ENCODE data around the gene TBC1D12. TPM values are rescaled to one million over a fixed set of nuclear protein-coding genes. Genes with fewer than 3 reads are reported as not detected.

TBC1D12 gene
- total RNA-seq, 2 experiments from 2014 or later: 0.58 to 0.62 TPM

DNA sequence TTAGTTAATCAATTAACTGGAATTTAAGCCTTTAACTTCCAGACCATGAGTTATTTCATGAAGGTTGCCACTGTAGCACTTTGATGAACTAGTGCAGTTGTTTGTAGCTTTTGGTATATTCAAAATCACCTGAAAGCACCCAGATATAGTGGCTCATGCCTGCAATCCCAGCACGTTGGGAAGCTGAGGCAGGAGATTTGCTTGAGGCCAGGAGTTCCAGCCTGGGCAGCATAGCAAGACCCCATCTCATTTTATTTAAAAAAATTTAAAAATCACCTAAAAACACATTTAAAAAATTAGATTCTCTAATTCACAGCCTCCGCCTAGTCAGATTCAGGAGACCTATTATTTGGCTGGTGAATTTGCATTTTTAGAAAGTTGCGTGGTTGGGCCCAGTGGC is 9.0 kb downstream of the TBC1D12 start:
- H3K27me3 Mint-ChIP-seq: peaks cover 27% of the 10 kb centered on the region
- intact Hi-C loops (cut with micrococcal nuclease): no loop called here
- H3K4me1 Mint-ChIP-seq (ENCODE audit: low read depth): no peaks in the 10 kb centered on the region
- no peak overlapping the region for H3K4me3 Mint-ChIP-seq
- DNase-seq: no peak
- H3K36me3 Mint-ChIP-seq: no peaks in the 10 kb centered on the region
- ChIA-PET CTCF (no interaction called here), POLR2A (no interaction called here)
- H3K9me3 Mint-ChIP-seq: no peaks in the 10 kb centered on the region
- no peak overlapping the region for H3K27ac Mint-ChIP-seq

DNA sequence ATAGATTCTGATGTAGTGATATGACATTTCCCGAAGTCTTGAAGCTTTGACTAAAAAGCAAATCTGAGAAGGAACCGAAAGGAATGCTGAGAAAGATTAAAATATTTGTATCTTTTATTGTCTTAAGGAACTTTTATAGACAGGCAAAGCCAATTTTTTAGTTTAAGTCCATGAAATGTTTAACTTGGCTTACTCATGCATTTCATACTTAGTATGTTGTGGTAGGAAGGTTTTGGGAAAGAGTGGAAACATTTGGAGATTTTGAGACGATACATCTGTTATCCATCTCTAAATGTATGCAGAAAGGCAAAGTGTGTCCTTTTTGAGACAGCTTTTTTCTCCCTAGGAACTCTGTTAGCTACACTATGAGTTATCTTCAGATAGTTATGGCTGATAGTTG is 10.1 kb downstream of the TBC1D12 start:
- Mint-ChIP-seq H3K9me3 (no peaks in the 10 kb centered on the region), H3K4me1 (ENCODE audit: low read depth) (no peaks in the 10 kb centered on the region), H3K36me3 (no peaks in the 10 kb centered on the region), H3K27me3 (peaks cover 19% of the 10 kb centered on the region), H3K27ac (no peak overlapping the region), H3K4me3 (no peak overlapping the region)
- ChIA-PET POLR2A (no interaction called here), CTCF (interaction anchor here (1.5 kb wide), 1 partner anchor 9 kb away, joined by 3 read pairs; the partner anchor contains the start of gene TBC1D12)
- DNase-seq: no peak
- intact Hi-C loops (cut with micrococcal nuclease): no loop called here

DNA sequence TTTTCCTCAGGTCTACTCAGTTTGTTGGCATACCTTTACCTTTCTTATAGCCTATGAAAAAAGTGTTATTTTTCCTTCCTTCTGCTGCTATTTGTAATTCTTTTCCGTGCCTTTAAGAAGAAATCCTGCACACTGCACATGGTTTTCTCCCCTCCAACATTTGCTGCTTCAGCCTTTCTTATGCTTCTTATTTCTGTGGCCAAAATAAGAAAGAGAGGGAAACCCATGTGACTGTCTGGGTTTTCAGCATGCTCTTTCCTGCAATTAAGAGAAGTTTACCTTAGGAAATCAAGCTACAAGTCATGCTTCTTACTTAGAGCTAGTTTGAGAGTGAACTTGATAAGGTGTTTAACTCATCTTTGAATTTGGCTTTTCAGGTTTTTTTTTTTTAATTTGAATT is 11.0 kb downstream of the TBC1D12 start:
- CTCF ChIA-PET: interaction anchor here (1.5 kb wide), 1 partner anchor 10 kb away, joined by 3 read pairs; the partner anchor contains the start of gene TBC1D12
- intact Hi-C loops (cut with micrococcal nuclease): no loop called here
- H3K4me3 Mint-ChIP-seq: no peak overlapping the region
- H3K9me3 Mint-ChIP-seq: no peaks in the 10 kb centered on the region
- no peak for DNase-seq
- H3K4me1 Mint-ChIP-seq (ENCODE audit: low read depth): no peaks in the 10 kb centered on the region
- POLR2A ChIA-PET: no interaction called here
- H3K27ac Mint-ChIP-seq: no peak overlapping the region
- H3K27me3 Mint-ChIP-seq: peaks cover 16% of the 10 kb centered on the region
- no peaks in the 10 kb centered on the region for H3K36me3 Mint-ChIP-seq

DNA sequence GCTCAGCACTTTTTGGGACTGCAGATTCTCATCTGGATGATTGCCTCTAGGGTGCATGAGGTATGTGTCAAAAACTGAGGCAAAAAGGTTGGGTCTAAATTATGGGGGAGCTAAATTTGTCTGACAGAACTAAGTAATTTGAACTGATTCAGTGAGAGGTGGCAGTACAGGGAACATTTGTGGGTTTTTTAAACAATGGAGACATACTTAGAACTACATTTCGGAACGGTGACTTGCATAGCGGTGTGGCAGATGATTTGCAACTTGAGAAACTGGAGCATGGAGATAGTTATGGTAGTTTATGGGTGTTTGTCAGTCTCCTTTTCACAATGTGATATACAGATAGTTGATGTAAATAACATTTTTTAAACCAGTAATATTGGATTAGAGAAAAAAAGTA is 14.6 kb downstream of the TBC1D12 start:
- H3K27ac Mint-ChIP-seq: no peak overlapping the region
- no peaks in the 10 kb centered on the region for H3K4me1 Mint-ChIP-seq (ENCODE audit: low read depth)
- H3K9me3 Mint-ChIP-seq: no peaks in the 10 kb centered on the region
- H3K36me3 Mint-ChIP-seq: no peaks in the 10 kb centered on the region
- no peak for DNase-seq
- ChIA-PET CTCF (interaction anchor here (0.8 to 1.4 kb wide), 2 partner anchors 9 to 27 kb away, joined by 3 to 6 read pairs; no protein-coding TSS in a partner anchor), POLR2A (no interaction called here)
- intact Hi-C loops (cut with micrococcal nuclease): no loop called here
- peaks cover 5% of the 10 kb centered on the region for H3K27me3 Mint-ChIP-seq
- no peak overlapping the region for H3K4me3 Mint-ChIP-seq

DNA sequence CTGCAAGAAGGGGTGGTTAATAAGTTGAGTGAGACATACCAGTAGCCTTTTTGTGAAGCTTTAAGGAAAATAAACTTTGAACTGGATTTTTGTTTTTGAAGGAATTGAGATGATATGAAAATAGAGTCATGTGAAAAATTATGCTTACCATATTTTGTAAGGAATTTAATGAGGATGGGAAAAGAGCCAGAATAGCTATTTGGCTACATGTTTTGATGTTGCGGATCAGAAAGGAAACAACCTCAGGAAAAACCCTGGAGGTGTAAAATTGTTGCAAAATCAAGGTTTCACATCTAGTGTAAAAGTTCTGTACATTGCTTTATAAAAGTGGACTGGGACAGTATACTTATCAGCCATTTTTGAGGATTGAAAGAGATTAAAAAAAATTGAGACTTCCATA is 15.0 kb downstream of the TBC1D12 start:
- Mint-ChIP-seq H3K27ac (no peak overlapping the region), H3K36me3 (no peaks in the 10 kb centered on the region)
- POLR2A ChIA-PET: no interaction called here

DNA sequence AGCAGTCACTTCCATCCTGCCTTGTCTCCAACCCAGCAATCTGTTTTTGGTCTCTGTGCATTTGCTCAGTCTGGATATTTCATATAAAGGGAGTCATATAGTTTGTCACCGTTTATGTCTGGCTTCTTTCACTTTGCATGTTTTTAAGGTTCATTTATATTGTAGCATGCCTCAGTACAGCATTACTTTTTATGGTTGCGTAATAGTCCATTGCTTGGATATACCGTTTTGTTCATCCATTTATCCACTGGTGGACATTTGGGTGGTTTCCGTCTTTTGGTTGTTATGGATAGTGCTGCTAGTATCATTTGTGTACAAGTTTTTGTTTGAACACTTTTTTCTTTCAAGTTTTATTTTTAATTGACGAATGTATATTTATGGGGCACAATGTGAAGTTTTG is 18.2 kb downstream of the TBC1D12 start:
- no peaks in the 10 kb centered on the region for H3K9me3 Mint-ChIP-seq
- H3K27ac Mint-ChIP-seq: no peak overlapping the region

More for the DNA sequence above, 15.0 kb downstream of the TBC1D12 start:
- Mint-ChIP-seq H3K4me1 (ENCODE audit: low read depth) (no peaks in the 10 kb centered on the region), H3K4me3 (no peak overlapping the region), H3K27me3 (peaks cover 5% of the 10 kb centered on the region), H3K9me3 (no peaks in the 10 kb centered on the region)
- CTCF ChIA-PET: interaction anchor here (1.4 kb wide), 1 partner anchor 10 kb away, joined by 6 read pairs; no protein-coding TSS in a partner anchor
- DNase-seq: no peak
- intact Hi-C loops (cut with micrococcal nuclease): no loop called here

DNA sequence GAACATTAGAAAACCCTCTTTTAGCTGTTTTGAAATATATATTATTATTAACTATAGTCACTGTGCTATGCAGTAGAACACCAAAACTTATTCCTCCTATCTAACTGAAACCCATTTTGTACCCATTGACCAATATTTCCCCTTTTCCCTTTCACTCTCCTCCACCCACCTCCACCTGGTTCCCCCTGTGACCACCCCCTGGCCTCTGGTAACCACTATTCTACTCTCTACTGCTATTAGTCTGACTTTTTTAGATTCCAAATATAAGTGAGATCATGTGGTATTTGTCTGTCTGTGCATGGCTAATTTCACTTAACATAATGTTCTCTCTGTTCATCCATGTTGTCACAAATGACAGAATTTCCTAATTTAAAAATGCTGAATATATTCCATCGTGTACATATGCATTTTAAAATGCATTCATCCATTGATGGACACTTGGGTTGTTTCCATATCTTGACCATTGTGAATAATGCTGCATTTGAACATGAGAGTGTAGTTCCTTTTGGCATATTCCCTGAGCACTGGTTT is 18.7 kb downstream of the TBC1D12 start:
- DNase-seq: no peak
- Mint-ChIP-seq H3K4me1 (ENCODE audit: low read depth) (no peaks in the 10 kb centered on the region), H3K27me3 (peaks cover 15% of the 10 kb centered on the region), H3K4me3 (no peak overlapping the region), H3K27ac (no peak overlapping the region), H3K36me3 (no peaks in the 10 kb centered on the region), H3K9me3 (peaks cover 2% of the 10 kb centered on the region)
- intact Hi-C loops (cut with micrococcal nuclease): no loop called here
- ChIA-PET CTCF (interaction anchor here (1.5 kb wide), 1 partner anchor 23 kb away, joined by 7 read pairs; no protein-coding TSS in a partner anchor), POLR2A (no interaction called here)

More for the DNA sequence above, 18.2 kb downstream of the TBC1D12 start:
- no peaks in the 10 kb centered on the region for H3K4me1 Mint-ChIP-seq (ENCODE audit: low read depth)
- H3K36me3 Mint-ChIP-seq: no peaks in the 10 kb centered on the region
- peaks cover 14% of the 10 kb centered on the region for H3K27me3 Mint-ChIP-seq
- intact Hi-C loops (cut with micrococcal nuclease): no loop called here
- POLR2A ChIA-PET: no interaction called here
- DNase-seq: no peak
- H3K4me3 Mint-ChIP-seq: no peak overlapping the region
- CTCF ChIA-PET: no interaction called here

DNA sequence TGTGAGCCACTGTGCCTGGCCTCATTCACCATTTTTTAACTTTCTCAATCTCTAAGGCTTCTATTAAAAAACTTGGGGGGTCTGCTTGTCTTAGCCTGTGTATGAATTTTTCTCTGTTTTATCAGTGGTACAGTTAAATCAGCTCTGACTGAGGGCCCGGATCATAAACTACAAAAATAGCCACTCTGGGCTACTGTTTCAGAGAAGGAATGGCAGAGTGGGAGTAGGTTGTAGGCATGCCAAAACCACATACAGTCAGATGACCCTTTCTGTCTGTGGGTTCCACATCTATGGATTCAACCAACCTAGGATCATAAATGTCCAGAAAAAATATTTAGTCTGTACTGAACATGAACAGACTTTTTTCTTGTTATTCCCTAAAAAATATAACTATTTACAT is 21.3 kb downstream of the TBC1D12 start:
- intact Hi-C loops (cut with micrococcal nuclease): no loop called here
- H3K4me1 Mint-ChIP-seq (ENCODE audit: low read depth): no peaks in the 10 kb centered on the region
- no peaks in the 10 kb centered on the region for H3K36me3 Mint-ChIP-seq
- ChIA-PET CTCF (no interaction called here), POLR2A (no interaction called here)
- H3K9me3 Mint-ChIP-seq: peaks cover 7% of the 10 kb centered on the region
- peaks cover 19% of the 10 kb centered on the region for H3K27me3 Mint-ChIP-seq
- no peak overlapping the region for H3K27ac Mint-ChIP-seq
- DNase-seq: no peak
- H3K4me3 Mint-ChIP-seq: no peak overlapping the region

DNA sequence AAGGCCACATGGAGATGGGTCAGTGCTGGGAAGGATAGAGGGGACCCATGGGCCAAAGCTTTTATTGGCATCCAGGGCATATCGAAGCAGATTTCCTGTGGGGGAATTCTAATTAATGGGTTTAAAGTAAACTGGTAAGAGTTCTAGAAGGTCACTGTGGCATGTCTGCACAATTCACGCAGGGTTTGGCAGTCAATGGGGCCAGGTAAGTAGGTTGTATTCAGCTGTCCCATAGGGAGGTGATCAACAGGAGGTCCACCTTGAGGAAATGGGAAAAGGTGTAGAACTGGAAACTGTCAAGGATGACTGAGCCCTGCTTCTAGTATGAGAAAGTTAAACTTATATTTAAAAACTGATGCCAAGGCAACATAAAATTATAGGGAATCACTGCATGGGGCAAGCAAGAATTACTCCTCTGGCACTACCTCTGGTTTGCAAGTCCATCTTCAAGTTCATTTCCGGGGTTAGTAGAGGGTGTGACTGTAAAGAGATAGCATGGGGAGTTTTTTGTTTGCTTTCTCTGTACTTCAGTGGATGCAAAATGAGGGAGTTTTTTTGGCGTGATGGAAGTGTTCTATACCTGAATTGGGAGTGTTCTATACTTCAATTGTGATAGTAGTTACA is 22.5 kb downstream of the TBC1D12 start:
- Mint-ChIP-seq H3K4me3 (no peak overlapping the region), H3K4me1 (ENCODE audit: low read depth) (no peaks in the 10 kb centered on the region), H3K27me3 (peaks cover 19% of the 10 kb centered on the region), H3K27ac (no peak overlapping the region), H3K9me3 (peaks cover 7% of the 10 kb centered on the region), H3K36me3 (no peaks in the 10 kb centered on the region)
- DNase-seq: no peak
- ChIA-PET POLR2A (no interaction called here), CTCF (no interaction called here)
- intact Hi-C loops (cut with micrococcal nuclease): no loop called here

DNA sequence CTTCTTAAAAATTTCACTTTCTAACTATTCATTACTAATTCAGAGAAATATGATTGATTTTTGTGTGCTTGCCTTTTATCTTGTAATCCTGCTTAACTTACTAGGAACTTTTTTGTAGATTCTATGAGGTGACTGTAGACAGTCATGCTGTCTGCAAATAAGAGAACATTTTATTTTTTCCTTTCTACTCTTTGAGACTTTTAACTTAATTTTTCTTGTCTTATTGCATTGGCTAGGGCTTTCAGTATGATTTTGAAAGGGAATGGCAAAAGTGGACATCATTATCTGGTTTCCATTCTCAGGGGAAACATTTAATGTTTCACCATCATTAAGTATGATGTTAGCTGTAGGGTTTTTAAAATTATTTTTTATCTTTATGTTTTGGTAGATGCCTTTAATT is 23.6 kb downstream of the TBC1D12 start:
- H3K4me1 Mint-ChIP-seq (ENCODE audit: low read depth): no peaks in the 10 kb centered on the region

DNA sequence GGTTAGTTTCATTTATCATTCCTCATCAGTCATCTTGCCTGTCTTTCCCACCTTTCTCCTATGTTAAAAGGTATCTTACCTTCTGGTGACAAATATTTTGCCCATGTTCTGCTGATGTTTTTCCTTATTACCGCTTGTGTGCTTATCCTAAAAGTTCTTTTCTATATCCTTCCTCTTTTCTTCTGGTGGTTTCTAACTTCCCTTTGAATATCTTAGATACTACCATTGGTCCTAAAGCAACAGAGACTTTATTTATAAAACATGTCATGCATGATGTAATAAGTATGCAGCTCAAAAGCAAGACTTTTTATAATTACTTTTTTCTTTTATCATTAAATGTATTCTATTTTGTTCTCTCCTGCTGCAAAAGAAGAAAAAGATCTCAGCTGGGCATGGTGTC is 24.8 kb downstream of the TBC1D12 start:
- POLR2A ChIA-PET: no interaction called here
- Mint-ChIP-seq H3K4me1 (ENCODE audit: low read depth) (no peaks in the 10 kb centered on the region), H3K4me3 (no peak overlapping the region), H3K9me3 (peaks cover 7% of the 10 kb centered on the region), H3K27me3 (peaks cover 21% of the 10 kb centered on the region), H3K36me3 (no peaks in the 10 kb centered on the region), H3K27ac (no peak overlapping the region)
- no peak for DNase-seq
- CTCF ChIA-PET: no interaction called here
- intact Hi-C loops (cut with micrococcal nuclease): no loop called here

More for the DNA sequence above, 23.6 kb downstream of the TBC1D12 start:
- H3K36me3 Mint-ChIP-seq: no peaks in the 10 kb centered on the region
- DNase-seq: no peak
- ChIA-PET POLR2A (no interaction called here), CTCF (interaction anchor here (0.9 kb wide), 1 partner anchor 106 kb away, joined by 3 read pairs; no protein-coding TSS in a partner anchor)
- H3K4me3 Mint-ChIP-seq: no peak overlapping the region
- H3K27me3 Mint-ChIP-seq: peaks cover 19% of the 10 kb centered on the region
- no peak overlapping the region for H3K27ac Mint-ChIP-seq
- intact Hi-C loops (cut with micrococcal nuclease): no loop called here
- peaks cover 7% of the 10 kb centered on the region for H3K9me3 Mint-ChIP-seq

DNA sequence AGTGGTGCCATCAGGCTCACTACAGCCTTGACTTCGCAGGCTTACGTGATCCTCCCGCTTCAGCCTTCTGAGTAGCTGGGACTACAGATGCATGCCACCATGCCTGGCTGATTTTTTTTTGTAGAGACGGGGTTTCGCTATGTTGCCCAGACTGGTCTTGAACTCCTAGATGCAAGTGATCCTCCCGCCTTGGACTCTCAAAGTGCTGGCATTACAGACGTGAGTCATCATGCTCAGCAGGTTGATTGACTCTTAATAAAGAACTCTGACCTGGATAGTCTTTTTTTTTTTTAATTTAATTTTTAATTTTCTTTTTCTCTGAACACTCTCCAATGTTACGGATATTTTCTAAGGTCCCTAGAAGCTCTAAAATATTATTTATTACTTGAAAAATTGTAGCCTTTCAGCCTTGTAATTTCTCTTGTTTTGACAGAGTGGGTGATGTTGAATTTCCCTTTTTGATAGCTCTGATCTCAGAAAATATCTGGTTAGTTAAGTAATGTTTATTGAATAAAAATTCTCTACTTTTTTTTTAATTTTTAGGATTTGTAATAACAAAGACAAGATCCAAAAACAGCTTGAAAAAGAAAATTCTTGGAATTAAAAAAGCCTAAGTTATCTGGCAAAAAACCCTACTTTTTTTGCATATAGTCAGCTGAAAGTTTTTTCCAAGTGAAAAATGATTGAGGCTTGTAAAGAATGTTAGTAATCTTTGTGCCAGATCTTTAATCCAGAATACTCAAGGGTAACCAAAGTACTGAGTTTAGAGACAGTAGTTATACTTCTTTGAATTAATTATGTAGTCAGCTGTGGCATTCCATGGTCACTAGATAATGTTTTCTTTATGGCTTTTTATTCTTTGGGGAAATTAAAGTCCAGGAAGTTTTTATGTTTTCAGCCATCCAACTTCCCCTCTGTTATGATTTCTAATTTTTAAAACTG is 26.7 kb downstream of the TBC1D12 start:
- Mint-ChIP-seq H3K4me3 (no peak overlapping the region), H3K9me3 (peaks cover 7% of the 10 kb centered on the region), H3K27ac (no peak overlapping the region), H3K4me1 (ENCODE audit: low read depth) (no peaks in the 10 kb centered on the region), H3K36me3 (no peaks in the 10 kb centered on the region), H3K27me3 (peaks cover 18% of the 10 kb centered on the region)
- intact Hi-C loops (cut with micrococcal nuclease): no loop called here
- CTCF ChIA-PET: no interaction called here
- POLR2A ChIA-PET: no interaction called here
- DNase-seq: no peak
